ENCODE data around the gene ADRA2A.

Gene ADRA2A
- total RNA-seq: 0 to 1.7 (median 0) reads per million in 17 experiments

DNA sequence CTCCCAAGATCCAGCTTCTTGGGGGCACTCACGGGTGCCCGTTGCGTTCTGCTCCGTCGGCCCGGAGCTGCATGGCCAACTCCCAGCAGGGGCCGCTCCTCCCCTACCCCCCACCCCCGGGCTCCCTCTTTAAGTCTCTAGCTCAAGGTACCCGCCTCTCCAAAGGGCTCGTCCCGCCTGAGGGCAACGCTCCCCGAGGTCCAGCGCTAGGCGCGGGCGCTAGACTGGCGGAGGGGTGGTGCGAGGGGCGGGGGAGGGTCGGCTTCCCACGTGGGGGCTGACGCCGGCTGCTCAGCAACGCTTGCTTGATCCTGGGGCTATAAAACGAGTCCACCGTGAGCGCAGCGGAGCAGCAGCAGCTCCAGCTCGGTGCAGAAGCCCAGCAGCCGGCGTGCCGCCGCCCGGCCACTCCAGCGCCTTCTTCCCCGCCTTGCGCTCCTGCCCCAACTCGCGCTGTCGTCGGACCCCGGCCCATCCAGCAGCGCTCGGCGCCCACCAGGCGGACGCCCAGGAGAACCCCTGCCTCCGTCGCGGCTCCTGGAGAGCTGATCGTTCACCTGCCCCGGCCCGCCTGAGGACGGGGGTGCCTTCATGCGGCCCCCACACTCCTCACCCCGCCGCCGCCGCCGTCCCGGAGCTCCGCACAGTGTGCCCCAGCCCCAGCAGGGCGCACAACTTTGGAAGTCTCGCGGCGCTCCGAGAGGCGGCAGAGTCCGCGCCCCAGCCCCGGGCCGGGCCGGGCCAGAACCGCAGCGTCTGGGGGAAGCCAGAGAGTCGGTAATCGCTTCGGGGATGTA is at the start of gene ADRA2A:
ADRA2A (plus strand) TSS at position 348 of the 797 bp plus-strand sequence. CDS start 968 bp downstream, outside the sequence.
- DNase-seq: peak; percentile 11 to 52 (median 34)

DNA sequence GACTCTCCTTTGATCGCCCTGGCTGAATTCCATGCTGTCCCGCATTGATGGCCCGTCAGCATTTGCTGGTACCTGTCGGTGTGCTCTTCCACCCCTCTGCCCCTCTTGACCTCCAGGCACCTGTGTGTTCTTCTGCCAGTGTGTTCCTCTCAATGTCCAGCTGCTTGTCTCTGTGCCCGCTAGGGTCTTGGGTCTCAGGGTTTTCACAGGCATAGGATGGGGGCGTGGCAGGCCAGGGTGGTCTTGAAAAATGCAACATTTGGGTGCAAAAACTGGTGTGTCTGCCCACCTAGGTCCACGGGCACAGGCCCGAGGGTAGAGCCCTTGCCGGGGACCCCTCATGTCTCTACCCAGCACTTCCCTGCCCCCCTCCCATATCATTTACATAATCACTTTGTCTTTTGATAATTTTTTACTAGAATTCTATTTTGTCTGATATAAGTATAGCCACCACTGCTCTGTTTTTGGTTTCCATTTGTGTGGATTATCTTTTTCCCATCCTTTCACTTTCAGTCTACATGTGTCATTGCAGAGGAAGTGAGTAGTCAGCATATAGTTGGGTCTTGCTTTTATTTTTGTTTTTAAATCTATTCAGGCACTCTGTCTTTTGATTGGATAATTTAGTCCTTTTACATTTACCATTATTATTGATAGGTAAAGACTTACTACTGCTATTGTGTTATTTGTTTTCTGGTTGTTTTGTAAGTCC is 46.6 kb upstream of the ADRA2A start:
- DNase-seq: no peak

DNA sequence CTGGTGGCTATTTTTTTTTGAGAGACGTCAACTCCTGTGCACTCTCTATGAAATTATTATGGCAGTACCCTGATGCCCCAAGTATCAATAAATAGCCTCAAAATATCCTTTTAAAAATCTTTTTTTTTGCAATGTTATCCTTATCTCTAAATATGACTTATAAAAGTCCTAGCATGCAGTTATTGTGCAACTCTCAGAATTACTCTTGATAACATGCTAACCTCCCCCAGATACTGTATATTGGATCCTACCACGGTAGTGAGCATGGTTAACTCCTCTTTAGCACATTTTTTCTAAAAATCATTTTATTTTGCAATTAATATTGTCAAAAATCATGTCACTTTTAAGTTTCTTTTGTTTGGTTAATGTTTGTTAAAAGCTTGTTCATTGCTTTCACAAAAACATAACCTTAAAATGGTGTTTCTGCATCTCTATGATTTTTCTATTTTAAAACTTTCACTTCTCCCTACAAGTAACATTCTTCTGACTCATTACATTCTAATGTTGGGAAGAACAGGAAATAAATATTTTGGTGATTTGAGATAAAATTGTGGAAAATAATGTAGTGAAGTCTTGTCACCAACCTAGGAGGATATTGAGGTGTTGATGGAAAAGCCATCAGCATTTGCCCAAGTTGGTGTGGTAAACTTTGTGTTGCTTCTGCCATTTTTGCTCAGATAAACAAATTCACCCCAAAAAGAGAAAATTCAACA is 42.1 kb upstream of the ADRA2A start:
- DNase-seq: no peak

DNA sequence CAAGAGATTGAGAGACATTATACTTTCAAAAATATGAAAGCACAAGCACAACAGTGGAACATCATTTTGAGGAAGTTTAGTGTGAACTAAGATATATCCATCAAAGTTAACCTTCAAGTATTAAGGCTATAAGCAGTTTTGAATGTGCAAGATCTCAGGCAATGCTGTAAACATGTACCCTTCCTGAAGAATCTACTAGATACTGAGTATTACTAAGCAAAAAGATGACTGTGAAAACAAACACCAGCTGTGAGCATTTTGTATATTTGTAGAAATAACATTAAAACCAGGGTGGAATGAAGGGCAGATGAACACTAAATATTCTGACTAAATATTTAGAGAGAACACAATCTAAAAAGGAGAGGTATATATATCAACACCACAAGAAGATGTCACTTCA is 41.3 kb upstream of the ADRA2A start:
- no peak for DNase-seq

DNA sequence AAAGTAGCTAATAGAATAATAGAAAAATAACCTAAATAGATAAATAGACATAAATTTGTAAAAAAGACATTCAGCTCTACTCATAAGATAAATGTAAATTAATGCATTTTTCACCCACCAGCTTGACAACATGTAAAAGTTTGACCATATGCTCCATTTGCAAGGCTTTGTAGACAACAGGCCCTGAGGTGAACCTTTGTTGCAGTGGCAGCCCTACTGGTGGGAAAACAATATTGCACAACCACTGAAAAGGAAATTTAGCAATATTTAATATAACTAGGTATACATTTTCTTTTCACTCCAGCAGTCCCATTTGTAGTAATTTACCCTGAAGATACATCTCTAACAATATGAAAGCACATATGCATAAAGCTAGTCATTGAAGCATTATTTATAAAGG is 39.0 kb upstream of the ADRA2A start:
- DNase-seq: no peak

DNA sequence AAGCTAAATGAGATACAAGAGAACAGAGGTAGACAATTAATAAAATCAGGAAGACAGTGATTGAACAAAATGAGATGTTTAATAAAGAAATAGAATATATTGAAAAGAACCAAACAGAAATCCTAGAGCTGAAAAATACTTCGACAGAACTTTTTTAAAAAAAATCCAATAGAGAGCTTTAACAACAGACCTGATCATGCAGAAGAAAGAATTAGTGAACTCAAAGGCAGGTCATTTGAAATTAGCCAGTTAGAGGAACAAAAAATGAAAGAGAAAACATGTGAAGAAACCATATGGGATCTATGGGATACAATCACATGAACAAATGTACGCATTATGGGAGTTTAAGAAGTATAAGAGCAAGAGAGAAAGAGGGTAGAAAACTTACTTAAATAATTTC is 37.3 kb upstream of the ADRA2A start:
- no peak for DNase-seq

DNA sequence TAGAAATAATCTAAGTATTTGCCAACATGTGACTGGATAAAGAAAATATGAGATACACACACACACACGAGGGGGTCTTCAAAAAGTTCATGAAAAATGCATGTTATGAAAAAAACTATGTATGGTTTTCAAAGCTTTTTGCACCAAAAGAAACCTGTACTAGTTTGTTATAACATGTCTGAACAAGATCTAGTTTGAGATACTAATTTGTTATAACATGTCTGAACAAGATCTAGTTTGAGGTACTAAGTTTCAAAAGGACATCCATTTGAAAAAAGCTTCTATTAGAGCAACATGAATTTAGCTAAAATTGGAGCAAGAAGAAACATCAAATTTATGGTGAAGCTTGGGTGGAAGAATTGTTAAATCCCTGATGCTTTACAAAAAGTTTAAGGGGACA is 19.8 kb upstream of the ADRA2A start:
- DNase-seq: no peak

DNA sequence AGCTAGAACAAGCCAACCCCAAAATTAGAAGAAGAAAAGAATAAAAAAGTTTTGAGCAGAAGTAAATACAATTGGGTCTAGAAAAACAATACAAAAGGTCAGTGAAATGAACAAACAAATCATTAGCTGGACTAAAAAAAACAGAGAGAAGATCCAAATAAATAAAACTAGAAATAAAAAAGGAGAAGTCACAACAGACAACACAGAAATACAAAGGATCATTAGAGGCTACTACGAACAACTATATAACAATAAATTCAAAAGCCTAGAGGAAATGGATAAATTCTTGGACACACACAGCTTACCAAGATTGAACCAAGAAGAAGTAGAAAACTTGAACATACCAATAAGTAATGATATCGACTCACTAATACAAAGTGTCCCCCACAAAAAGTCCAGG is 13.4 kb upstream of the ADRA2A start:
- DNase-seq: no peak

DNA sequence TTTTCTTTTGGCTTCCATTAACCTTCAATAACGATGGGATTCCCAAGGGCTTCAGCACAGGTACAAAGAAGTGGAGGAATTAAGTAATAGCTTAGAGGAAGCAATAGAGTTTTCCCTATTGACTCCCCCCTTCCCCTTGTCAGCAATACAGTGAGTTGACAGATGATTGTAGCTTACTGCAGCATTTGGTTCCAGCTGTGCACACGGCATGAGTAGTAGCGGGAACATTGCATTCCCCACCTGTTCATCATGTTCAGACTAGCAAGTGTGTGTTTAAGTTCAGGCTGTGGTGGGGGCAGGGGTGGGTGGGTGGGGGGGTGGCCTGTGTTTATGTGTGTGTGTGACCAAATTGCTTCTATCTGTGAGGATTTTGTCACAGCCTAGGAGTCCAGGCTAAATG is 4.6 kb upstream of the ADRA2A start:
- DNase-seq: no peak

DNA sequence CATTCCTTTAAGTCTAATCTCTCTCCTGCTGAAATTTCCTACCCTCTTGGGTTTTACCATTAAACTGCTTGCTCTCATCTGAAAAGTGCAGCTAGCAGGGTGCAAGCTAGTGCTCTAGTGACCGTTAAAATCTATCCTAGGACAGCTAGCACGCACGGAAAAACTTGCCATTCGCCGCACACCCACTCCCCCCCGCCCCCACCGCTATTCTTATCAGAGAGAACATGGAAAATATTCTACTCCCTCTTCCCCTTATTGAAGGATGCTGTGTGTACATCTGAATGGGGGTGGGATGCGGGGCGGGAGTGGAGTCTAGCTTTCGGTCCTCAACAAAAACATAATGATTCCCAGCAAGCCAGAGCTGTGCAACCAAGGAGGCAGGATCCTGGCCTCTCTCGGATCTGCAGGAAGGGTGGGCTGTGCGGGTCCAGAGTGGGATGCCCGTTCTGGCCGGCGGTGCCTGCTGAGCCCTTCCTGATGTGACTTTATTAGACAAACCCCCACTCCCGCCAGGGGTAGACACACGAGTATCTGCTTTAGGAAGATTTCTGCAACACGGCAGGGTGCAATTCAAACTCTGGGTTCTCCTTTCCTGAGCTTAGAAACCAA is 1.1 kb upstream of the ADRA2A start:
- no peak for DNase-seq

DNA sequence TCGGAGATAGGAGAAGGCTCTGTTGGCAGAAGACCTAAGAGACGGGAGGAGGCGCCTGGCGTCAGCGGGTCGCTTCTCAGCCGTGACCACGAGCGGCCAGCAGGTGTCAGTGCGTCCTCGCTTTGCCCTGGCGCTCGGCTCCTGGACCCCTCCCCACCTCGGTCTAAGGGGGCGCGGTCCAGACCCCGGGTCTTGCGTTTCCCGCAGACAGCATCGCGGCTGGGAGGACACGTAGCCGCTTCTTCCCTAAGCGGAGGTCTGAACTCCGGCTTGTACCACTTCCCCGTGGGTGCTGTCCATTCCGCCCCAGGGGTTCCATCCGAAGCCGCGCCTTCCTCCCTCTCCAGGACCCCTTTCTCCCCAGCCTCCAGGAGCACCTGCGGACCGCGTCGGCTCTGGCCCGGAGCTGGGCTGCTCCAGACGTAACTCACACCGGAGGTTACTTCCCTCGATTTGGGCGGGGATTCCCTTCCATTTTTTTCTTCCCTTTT is 593 bp upstream of the ADRA2A start:
- peak; percentile 42 to 69 (median 57) for DNase-seq

DNA sequence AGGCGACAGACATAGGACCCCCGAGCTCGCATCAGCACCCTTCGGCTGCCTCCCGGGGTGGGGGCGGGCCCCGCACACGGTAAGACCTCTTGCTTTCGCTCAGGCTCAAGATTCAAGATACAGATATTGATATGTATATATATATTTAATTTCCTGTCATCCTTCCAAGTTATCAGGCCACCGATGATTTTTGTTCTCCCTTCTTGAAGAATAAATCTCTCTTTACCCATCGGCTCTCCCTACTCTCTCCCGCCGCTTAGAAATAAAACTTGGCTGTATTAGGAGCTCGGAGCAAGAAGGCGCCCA is 603 bp downstream of the ADRA2A start:
- no peak for DNase-seq

DNA sequence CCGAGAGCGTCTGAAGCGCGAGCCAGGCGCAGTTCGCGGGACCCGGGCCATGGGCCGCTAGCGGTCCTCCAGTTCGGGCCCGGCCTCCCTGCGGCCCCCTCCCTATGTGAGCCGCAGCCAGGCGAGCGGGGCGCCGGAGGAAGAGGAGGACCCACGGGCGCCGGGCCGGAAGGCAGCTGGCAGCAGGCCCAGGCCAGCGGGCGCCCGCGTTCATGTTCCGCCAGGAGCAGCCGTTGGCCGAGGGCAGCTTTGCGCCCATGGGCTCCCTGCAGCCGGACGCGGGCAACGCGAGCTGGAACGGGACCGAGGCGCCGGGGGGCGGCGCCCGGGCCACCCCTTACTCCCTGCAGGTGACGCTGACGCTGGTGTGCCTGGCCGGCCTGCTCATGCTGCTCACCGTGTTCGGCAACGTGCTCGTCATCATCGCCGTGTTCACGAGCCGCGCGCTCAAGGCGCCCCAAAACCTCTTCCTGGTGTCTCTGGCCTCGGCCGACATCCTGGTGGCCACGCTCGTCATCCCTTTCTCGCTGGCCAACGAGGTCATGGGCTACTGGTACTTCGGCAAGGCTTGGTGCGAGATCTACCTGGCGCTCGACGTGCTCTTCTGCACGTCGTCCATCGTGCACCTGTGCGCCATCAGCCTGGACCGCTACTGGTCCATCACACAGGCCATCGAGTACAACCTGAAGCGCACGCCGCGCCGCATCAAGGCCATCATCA is 1.1 kb downstream of the ADRA2A start:
- DNase-seq: peak; percentile 16 to 60 (median 35)

DNA sequence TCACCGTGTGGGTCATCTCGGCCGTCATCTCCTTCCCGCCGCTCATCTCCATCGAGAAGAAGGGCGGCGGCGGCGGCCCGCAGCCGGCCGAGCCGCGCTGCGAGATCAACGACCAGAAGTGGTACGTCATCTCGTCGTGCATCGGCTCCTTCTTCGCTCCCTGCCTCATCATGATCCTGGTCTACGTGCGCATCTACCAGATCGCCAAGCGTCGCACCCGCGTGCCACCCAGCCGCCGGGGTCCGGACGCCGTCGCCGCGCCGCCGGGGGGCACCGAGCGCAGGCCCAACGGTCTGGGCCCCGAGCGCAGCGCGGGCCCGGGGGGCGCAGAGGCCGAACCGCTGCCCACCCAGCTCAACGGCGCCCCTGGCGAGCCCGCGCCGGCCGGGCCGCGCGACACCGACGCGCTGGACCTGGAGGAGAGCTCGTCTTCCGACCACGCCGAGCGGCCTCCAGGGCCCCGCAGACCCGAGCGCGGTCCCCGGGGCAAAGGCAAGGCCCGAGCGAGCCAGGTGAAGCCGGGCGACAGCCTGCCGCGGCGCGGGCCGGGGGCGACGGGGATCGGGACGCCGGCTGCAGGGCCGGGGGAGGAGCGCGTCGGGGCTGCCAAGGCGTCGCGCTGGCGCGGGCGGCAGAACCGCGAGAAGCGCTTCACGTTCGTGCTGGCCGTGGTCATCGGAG is 1.8 kb downstream of the ADRA2A start:
- DNase-seq: no peak

DNA sequence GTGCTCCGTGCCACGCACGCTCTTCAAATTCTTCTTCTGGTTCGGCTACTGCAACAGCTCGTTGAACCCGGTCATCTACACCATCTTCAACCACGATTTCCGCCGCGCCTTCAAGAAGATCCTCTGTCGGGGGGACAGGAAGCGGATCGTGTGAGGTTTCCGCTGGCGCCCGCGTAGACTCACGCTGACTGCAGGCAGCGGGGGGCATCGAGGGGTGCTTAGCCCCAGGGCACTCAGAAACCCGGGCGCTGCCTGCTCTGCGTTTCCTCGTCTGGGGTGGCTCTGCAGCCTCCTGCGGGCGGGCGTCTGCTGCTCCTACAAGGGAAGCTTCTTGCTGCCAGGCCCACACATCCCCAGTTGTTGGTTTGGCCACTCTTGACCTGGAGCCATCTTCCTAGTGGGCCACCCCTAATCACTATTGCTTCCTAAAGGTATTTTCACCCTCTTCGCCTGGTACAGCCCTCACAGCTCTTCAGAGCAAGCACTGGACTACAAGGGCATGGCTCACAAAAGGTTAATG is 2.5 kb downstream of the ADRA2A start:
- DNase-seq: no peak

DNA sequence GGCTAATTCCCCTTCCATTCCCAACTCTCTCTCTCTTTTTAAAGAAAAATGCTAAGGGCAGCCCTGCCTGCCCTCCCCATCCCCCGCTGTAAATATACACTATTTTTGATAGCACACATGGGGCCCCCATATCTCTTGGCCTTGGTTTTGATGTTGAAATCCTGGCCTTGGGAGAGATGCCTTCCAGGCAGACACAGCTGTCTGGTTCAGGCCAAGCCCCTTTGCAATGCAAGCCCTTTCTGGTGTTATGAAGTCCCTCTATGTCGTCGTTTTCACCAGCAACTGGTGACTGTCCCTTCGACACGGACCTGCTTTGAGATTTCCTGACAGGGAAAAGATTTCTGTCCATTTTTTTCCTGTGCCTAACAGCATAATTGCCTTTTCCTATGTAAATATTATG is 3.0 kb downstream of the ADRA2A start:
- no peak for DNase-seq

DNA sequence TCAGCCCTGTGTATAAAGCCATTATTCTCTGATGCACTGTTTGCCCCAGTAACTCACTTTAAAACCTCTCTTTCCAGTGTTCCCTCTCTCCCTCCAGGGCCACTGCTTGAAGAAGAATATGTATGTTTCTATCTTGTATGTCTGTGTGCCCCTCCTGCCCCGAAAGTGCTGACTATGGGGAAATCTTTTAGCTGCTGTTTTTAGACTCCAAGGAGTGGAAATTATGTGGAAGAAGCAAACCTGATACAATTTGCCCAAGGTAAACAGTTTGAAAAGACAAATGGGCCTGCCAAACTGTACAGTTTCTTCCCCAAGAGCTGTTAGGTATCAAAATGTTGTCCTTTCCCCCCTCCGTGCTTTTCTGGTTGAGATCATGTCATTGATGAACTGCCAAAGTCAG is 3.4 kb downstream of the ADRA2A start:
- no peak for DNase-seq

DNA sequence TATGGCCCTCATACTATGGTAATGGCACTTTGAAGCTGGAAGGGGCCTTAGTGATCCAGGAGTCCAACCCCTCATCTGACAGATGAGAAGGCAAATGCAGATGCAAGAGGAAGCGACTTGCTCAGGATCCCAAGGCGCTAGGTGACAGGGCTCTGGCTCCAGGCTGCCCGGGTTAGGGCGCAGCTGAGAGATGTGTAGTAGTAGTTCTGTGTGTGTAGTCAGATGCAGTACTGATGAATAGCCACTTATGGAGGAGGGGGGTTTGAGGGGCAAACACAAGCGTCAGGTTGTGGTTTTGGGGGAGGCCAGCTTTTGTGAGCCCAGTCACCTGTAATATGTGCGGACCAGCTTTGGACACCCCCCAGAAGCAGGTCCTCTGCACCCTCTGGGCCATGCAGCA is 4.8 kb downstream of the ADRA2A start:
- DNase-seq: no peak

DNA sequence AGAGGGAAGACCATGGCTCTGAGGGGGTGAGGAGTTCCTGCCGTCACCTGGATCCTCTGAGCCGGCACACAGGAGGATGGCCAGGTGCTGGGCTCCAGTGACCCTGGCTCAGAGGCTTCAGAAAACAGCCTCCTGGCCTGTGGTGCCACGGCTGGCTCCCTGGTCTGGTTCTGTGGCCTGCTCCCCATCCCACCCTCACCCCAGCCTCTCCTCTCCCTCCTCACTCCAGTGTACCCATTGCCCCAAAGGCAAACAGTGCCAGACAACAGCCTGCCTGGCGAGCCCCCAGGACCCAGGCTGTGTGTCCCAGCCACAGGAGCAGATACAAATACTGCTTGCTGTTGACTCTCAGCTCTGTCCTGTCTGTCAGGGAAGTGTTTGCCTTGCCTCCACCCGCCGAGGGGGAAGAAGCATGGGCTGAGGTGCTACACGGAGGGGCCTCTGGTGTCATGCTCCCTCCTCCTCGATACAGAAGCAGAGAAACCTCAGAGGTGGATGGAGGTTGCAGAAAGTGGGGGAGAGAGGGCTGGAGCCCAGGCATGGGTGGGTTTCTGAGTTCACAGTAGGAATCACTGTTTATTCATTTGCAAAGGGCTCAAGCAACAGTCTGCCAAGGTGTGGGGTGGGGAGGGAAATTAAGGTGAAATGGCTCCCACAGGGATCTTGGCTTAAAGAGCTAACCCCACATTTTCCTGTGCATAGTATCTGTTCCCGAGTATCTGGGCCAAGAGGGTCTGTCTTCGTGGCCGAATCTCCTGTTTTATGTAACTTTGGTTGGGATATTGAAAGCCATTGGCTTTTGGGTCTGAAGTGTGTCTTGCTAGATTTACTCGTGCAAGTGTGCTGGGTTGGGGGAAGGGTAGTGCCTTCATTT is 5.5 kb downstream of the ADRA2A start:
- DNase-seq: no peak
